ENCODE measurements around the gene LBR. TPM values are rescaled to one million over a fixed set of nuclear protein-coding genes. Genes with fewer than 3 reads are reported as not detected.

The LBR gene
- total and polyA plus RNA-seq, 12 donors: 7.6 to 22.6 (median 10.3) TPM

- Histone ChIP-seq H3K9me3 (no peaks in the 10 kb centered on the region), H3K4me3 (no peak overlapping the region), H3K27ac (no peak overlapping the region), H3K36me3 (peaks cover 0 to 100% (median 22%) of the 10 kb centered on the region in 9 donors), H3K27me3 (no peaks in the 10 kb centered on the region), H3K4me1 (no peaks in the 10 kb centered on the region)
- 98 to 99% methylated on average over 2 of the region's 2 CpGs for WGBS, 2 donors
- DNase-seq (no peak), ATAC-seq (no peak)
- intact Hi-C loops (cut with DNase I): no loop called here
- no peak for TF ChIP-seq CTCF (IDR thresholded peaks at IDR 0.05)
Measured at GRCh38 chr1:225407755-225408154, 20.1 kb downstream of the LBR start.

- WGBS, 2 donors: 97 to 99% methylated on average over 8 of the region's 8 CpGs
- Histone ChIP-seq H3K27me3 (no peaks in the 10 kb centered on the region), H3K4me1 (no peaks in the 10 kb centered on the region), H3K9me3 (no peaks in the 10 kb centered on the region), H3K36me3 (peaks cover 0 to 100% (median 17%) of the 10 kb centered on the region in 9 donors), H3K4me3 (no peak overlapping the region), H3K27ac (no peak overlapping the region)
- DNase-seq: no peak
- intact Hi-C loops (cut with DNase I): no loop called here
- no peak for ATAC-seq
- no peak for TF ChIP-seq CTCF (IDR thresholded peaks at IDR 0.05)
Measured at GRCh38 chr1:225406976-225407725, 20.7 kb downstream of the LBR start.

GRCh38 chr1:225400968-225401367 lies 26.9 kb downstream of the LBR start:
- no peak overlapping the region for H3K27ac ChIP-seq
- no peak overlapping the region for H3K4me3 ChIP-seq
- TF ChIP-seq CTCF (IDR thresholded peaks at IDR 0.05): no peak
- ATAC-seq: no peak
- H3K27me3 ChIP-seq: no peaks in the 10 kb centered on the region
- H3K4me1 ChIP-seq: no peaks in the 10 kb centered on the region
- intact Hi-C loops (cut with DNase I): no loop called here
- WGBS, 2 donors: 95 to 96% methylated on average over 5 of the region's 5 CpGs
- H3K36me3 ChIP-seq: peaks cover 0 to 86% (median 17%) of the 10 kb centered on the region in 9 donors
- DNase-seq: no peak
- H3K9me3 ChIP-seq: no peaks in the 10 kb centered on the region

GRCh38 chr1:225396357-225396756 lies 31.5 kb downstream of the LBR start:
- WGBS, 2 donors: 96 to 97% methylated on average over 2 of the region's 2 CpGs
- no peak overlapping the region for H3K27ac ChIP-seq
- H3K36me3 ChIP-seq: peaks cover 0 to 49% (median 5%) of the 10 kb centered on the region in 9 donors

More at GRCh38 chr1:225396357-225396756, 31.5 kb downstream of the LBR start:
- Histone ChIP-seq H3K4me1 (no peaks in the 10 kb centered on the region), H3K9me3 (no peaks in the 10 kb centered on the region), H3K4me3 (no peak overlapping the region), H3K27me3 (no peaks in the 10 kb centered on the region)
- no peak for ATAC-seq
- intact Hi-C loops (cut with DNase I): no loop called here
- TF ChIP-seq CTCF (IDR thresholded peaks at IDR 0.05): no peak
- DNase-seq: no peak

All from heart right ventricle (tissue), 16 donors.